ENCODE results near the gene SLC9A8.

Gene SLC9A8

GRCh38 chr20:49877386-49877921 is 64.8 kb downstream of the SLC9A8 start:
- TF ChIP-seq NFIC (IDR thresholded peaks at IDR 0.05), result no peak
- TF ChIP-seq TAF1 (IDR thresholded peaks at IDR 0.05; ENCODE audit: low read depth), result no peak
- no peak for TF ChIP-seq EP300 (IDR thresholded peaks at IDR 0.05; ENCODE audit: borderline replicate concordance)
- TF ChIP-seq ZBTB7A (IDR thresholded peaks at IDR 0.05; ENCODE audit: low read depth), result no peak
- no peak for TF ChIP-seq EGR1 (IDR thresholded peaks at IDR 0.05)
- no peak for TF ChIP-seq REST (IDR thresholded peaks at IDR 0.05; ENCODE audit: low read depth)
- TF ChIP-seq USF1 (IDR thresholded peaks at IDR 0.05), result no peak
- TF ChIP-seq YY1 (IDR thresholded peaks at IDR 0.05; ENCODE audit: low read depth), result no peak
- no peak for TF ChIP-seq TCF12 (IDR thresholded peaks at IDR 0.05; ENCODE audit: low read depth)
- TF ChIP-seq TEAD4 (IDR thresholded peaks at IDR 0.05), result no peak
- TF ChIP-seq CEBPB (IDR thresholded peaks at IDR 0.05), result no peak
- TF ChIP-seq FOXM1 (IDR thresholded peaks at IDR 0.05; ENCODE audit: borderline replicate concordance, low read depth), result no peak
- TF ChIP-seq CREB1 (IDR thresholded peaks at IDR 0.05; ENCODE audit: low read depth), result no peak
- TF ChIP-seq, protein P1, sequence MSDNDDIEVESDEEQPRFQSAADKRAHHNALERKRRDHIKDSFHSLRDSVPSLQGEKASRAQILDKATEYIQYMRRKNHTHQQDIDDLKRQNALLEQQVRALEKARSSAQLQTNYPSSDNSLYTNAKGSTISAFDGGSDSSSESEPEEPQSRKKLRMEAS (IDR thresholded peaks at IDR 0.05), result no peak
- no peak for TF ChIP-seq RAD21 (IDR thresholded peaks at IDR 0.05; ENCODE audit: low read depth)

DNA sequence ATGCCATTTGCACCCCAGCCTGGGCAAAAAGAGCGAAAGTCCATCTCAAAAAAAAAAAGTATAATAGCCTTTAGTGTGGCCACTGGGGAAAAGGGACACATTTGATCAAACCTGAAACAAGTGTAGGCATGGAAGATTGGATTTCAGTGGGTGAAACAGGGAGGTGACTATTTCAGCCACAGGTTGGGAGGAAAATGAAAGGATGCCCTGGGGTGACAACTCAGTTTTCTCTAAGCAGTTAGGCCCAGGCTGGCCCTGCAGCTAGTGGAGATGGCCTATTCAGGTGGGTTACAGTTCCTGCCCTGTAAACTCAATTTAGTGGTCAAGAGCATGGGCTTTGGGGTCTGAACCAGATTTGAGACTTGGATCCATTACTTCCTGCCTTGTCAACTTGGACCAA is 66.3 kb downstream of the SLC9A8 start:
- no peak for TF ChIP-seq YY1 (IDR thresholded peaks at IDR 0.05; ENCODE audit: low read depth)
- TF ChIP-seq CREB1 (IDR thresholded peaks at IDR 0.05; ENCODE audit: low read depth), result no peak
- no peak for TF ChIP-seq RAD21 (IDR thresholded peaks at IDR 0.05; ENCODE audit: low read depth)
- no peak for TF ChIP-seq TCF12 (IDR thresholded peaks at IDR 0.05; ENCODE audit: low read depth)

DNA sequence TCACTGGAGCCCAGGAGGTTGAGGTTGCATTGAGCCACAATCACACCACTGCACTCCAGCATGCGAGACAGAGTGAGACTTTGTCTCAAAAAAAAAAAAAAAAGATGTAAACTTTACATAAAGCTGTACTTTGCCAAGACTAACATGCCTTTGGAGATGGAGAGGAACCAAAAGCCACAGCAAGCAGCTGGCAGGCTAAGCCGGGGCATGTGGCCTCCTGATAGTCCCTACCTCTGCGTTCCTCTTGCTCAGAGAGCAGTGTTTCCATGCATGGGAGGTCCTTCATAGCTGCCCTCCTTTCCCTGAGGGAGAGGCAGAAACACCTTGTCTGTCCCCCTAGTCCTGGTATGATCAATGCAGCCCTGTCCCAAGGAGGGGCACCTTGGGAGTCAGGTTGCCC is 67.5 kb downstream of the SLC9A8 start:
- TF ChIP-seq EGR1 (IDR thresholded peaks at IDR 0.05) (no peak), REST (IDR thresholded peaks at IDR 0.05; ENCODE audit: low read depth) (no peak)

DNA sequence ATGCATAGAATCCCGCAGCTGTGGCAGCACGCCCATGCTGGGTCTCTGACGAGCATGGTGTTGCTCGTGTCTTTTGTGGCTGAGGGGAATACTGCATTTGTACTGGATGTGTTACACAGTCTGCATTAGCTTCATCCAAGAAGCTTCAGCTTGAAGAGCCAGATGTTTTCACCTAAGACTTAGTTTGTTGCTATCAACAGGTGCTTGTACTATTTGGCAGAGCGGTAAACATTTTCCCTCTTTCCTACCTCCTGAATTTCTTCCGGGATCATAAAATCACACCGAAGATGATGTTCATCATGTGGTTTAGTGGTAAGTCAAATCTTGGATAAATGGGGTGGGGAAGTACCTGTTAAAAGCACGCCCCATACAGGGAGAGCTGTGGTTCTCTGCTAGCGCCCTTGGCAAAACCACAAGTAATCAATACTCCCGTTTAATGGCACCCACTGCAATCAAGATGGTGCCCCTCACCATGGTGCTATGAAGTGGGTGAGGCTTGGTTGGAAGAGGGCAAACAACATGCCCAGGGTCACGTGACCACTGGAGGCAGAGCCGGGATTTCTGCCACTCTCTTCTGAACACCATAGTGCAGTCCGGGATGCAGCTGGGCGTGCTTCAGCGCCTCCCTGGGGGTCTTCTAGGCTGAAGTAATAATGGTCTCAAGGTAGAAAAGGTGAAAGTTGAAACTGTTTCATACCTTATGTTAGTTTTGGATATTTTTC is 68.3 kb downstream of the SLC9A8 start:
- TF ChIP-seq USF1 (IDR thresholded peaks at IDR 0.05), result peak; percentile 41; the same call in 1 of the 2 replicates
- TF ChIP-seq EGR1 (IDR thresholded peaks at IDR 0.05), result no peak
- TF ChIP-seq CEBPB (IDR thresholded peaks at IDR 0.05), result no peak
- TF ChIP-seq YY1 (IDR thresholded peaks at IDR 0.05; ENCODE audit: low read depth), result no peak
- no peak for TF ChIP-seq RAD21 (IDR thresholded peaks at IDR 0.05; ENCODE audit: low read depth)
- TF ChIP-seq TAF1 (IDR thresholded peaks at IDR 0.05; ENCODE audit: low read depth), result no peak

GRCh38 chr20:49882171-49882970 is 69.7 kb downstream of the SLC9A8 start:
- TF ChIP-seq ZBTB7A (IDR thresholded peaks at IDR 0.05; ENCODE audit: low read depth) (no peak), USF1 (IDR thresholded peaks at IDR 0.05) (no peak), REST (IDR thresholded peaks at IDR 0.05; ENCODE audit: low read depth) (no peak), TCF12 (IDR thresholded peaks at IDR 0.05; ENCODE audit: low read depth) (no peak), CREB1 (IDR thresholded peaks at IDR 0.05; ENCODE audit: low read depth) (no peak), RAD21 (IDR thresholded peaks at IDR 0.05; ENCODE audit: low read depth) (no peak)

Data from Ishikawa (cell line).